Naive thymus-derived CD8-positive, alpha-beta T cell (primary cell): Measurements from ENCODE around the gene SLC23A2. TPM values are rescaled to one million over a fixed set of nuclear protein-coding genes. Genes with fewer than 3 reads are reported as not detected.

ENCODE experiments used
- ATAC-seq, 2 donors: fragments of 150-1000 bp; cut with Tn5 transposase in 1 of 2; sonication (Bioruptor Pico), chemical (Tn5 transposase) in 1 of 2; 1 replicate in 1 of 2; 2 replicates in 1 of 2; pipeline ENCODE4 v1.10.0; 2021; ENCODE audit warnings: mild to moderate bottlenecking in 2 of 2, moderate library complexity in 2 of 2
- POLR2A ChIA-PET: fragments of 350-600 bp; sonication (Branson Sonifier 250); formaldehyde crosslinking; loops from one replicate; lab custom pipeline; 2021; ENCODE audit warnings: antibody characterized with exemption; lab: Charles Lee
- DNase-seq, 10 donors: peaks; one replicate each; pipeline versions ENCODE4 v3.0.0 to v3.0.0-alpha.2; 2020 to 2022
- H3K27ac Mint-ChIP-seq, 10 donors: one replicate each; pipeline ENCODE4 v1.8.0; 2020 to 2022; ENCODE audit warnings: mild to moderate bottlenecking in 10 of 10, mixed read lengths in 10 of 10, moderate library complexity in 4 of 10, inconsistent platforms in 1 of 10
- H3K27me3 Mint-ChIP-seq, 5 donors: one replicate each; pipeline ENCODE4 v1.8.0; 2021 to 2022; ENCODE audit warnings: mixed read lengths in 5 of 5
- H3K36me3 Mint-ChIP-seq, 3 donors: one replicate each; pipeline ENCODE4 v1.8.0; 2020 to 2022; ENCODE audit warnings: mixed read lengths in 3 of 3, mild to moderate bottlenecking in 2 of 3, inconsistent platforms in 1 of 3
- H3K4me1 Mint-ChIP-seq, 4 donors: one replicate each; pipeline ENCODE4 v1.8.0; 2021 to 2022; ENCODE audit warnings: mixed read lengths in 4 of 4
- H3K4me3 Mint-ChIP-seq, 10 donors: one replicate each; pipeline ENCODE4 v1.8.0; 2020 to 2022; ENCODE audit warnings: mild to moderate bottlenecking in 10 of 10, mixed read lengths in 10 of 10, moderate library complexity in 6 of 10, inconsistent platforms in 1 of 10
- H3K9me3 Mint-ChIP-seq, 9 donors: one replicate each; pipeline ENCODE4 v1.8.0; 2020 to 2022; ENCODE audit warnings: mixed read lengths in 9 of 9, mild to moderate bottlenecking in 3 of 9, inconsistent platforms in 1 of 9, moderate library complexity in 1 of 9
- polyA plus RNA-seq, 3 donors: library from polyadenylated mRNA; unstranded; fragments of 300-500 nt; fragmentation: Illumina TruSeq; gene quantifications; one replicate each; pipeline ENCODE4 v1.2.3, GENCODE V29; 2021
- total RNA-seq, 8 experiments: library from RNA in 2 of 8; stranded (reverse) in 2 of 8; gene quantifications; one replicate each; pipeline ENCODE4 v1.2.3 and lab custom pipeline; 2021 to 2026

The SLC23A2 gene
- total and polyA plus RNA-seq, 5 experiments from 2014 or later: 5.6 to 24.3 (median 8.1) TPM

- Mint-ChIP-seq H3K9me3 (no peaks in the 10 kb centered on the region), H3K4me3 (peak overlapping the region; percentile 84 to 96 (median 89)), H3K27me3 (no peaks in the 10 kb centered on the region), H3K4me1 (peaks cover 17 to 47% (median 45%) of the 10 kb centered on the region in 4 donors), H3K36me3 (peaks cover 0 to 34% (median 8%) of the 10 kb centered on the region in 3 donors), H3K27ac (peak overlapping the region; percentile 59 to 91 (median 84))
- DNase-seq (no peak), ATAC-seq (no peak)
- POLR2A ChIA-PET: no interaction called here
These were observed 179.7 kb downstream of the SLC23A2 start for GRCh38 chr20:4821590-4821989.

- Mint-ChIP-seq H3K4me3 (peak overlapping the region in 9 of 10 donors; percentile 42 to 96 (median 87)), H3K27me3 (no peaks in the 10 kb centered on the region), H3K9me3 (no peaks in the 10 kb centered on the region), H3K27ac (peak overlapping the region in 8 of 10 donors; percentile 36 to 90 (median 66)), H3K4me1 (peaks cover 18 to 54% (median 47%) of the 10 kb centered on the region in 4 donors), H3K36me3 (peaks cover 0 to 36% (median 8%) of the 10 kb centered on the region in 3 donors)
- POLR2A ChIA-PET: interaction anchor here (0.7 to 0.8 kb wide), 2 partner anchors 11 to 19 kb away, joined by 3 to 4 read pairs; no protein-coding TSS in a partner anchor
- no peak for ATAC-seq
- DNase-seq: no peak
These were observed 180.3 kb downstream of the SLC23A2 start for GRCh38 chr20:4820806-4821518.

DNA sequence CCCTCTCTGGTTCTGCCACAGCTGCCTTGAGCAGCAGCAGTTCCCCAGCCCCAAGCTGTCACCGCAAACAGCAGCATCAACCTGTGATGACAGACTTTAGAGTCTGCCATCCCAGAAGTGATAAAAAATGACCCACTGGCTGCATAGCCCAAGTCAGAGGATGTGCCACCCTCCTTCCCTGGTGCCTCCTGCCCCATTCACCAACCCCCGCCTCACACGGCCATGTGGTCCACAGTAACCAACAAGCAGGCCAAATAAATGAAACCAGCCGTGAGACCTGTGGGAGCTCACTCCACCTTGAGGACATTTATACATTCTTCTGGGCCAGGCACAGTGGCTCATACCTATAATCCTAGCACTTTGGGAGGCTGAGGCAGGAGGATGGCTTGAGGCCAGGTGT is 181.4 kb downstream of the SLC23A2 start:
- DNase-seq (no peak), ATAC-seq (no peak)
- peaks cover 26 to 63% (median 55%) of the 10 kb centered on the region in 4 donors for H3K4me1 Mint-ChIP-seq
- peaks cover 0 to 39% (median 8%) of the 10 kb centered on the region in 3 donors for H3K36me3 Mint-ChIP-seq
- POLR2A ChIA-PET: interaction anchor here (0.7 to 0.8 kb wide), 2 partner anchors 10 to 20 kb away, joined by 3 to 4 read pairs; no protein-coding TSS in a partner anchor
- peak overlapping the region in 1 of 10 donors; percentile 29 for H3K4me3 Mint-ChIP-seq
- no peaks in the 10 kb centered on the region for H3K27me3 Mint-ChIP-seq
- peak overlapping the region in 7 of 10 donors; percentile 33 to 82 (median 63) for H3K27ac Mint-ChIP-seq
- H3K9me3 Mint-ChIP-seq: no peaks in the 10 kb centered on the region

DNA sequence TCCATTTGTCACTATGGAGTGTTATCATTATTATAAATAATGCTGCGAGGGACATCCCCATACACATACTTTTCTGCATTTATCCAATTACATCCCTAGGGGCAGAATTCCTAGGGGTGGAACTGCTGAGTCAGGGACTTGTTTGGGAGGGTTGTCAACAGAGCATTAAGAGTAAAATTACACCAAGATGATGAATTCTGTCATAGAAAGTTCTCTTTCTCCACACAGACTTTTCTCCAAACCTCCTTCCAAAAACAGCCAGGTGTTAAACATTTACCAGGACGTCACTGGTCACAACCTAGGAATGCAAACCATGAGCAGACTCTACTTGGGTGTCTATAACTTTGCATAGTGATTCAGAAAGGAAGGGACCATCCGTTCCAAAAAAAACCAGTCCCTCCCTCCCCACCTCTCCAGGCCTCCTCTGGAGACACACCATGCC is 184.1 kb downstream of the SLC23A2 start:
- DNase-seq (no peak), ATAC-seq (no peak)
- peak overlapping the region; percentile 9 to 99 (median 66) for H3K27ac Mint-ChIP-seq
- H3K4me1 Mint-ChIP-seq: peaks cover 35 to 84% (median 73%) of the 10 kb centered on the region in 4 donors
- no peaks in the 10 kb centered on the region for H3K27me3 Mint-ChIP-seq
- POLR2A ChIA-PET: no interaction called here
- H3K36me3 Mint-ChIP-seq: peaks cover 0 to 39% (median 8%) of the 10 kb centered on the region in 3 donors
- no peaks in the 10 kb centered on the region for H3K9me3 Mint-ChIP-seq
- no peak overlapping the region for H3K4me3 Mint-ChIP-seq

DNA sequence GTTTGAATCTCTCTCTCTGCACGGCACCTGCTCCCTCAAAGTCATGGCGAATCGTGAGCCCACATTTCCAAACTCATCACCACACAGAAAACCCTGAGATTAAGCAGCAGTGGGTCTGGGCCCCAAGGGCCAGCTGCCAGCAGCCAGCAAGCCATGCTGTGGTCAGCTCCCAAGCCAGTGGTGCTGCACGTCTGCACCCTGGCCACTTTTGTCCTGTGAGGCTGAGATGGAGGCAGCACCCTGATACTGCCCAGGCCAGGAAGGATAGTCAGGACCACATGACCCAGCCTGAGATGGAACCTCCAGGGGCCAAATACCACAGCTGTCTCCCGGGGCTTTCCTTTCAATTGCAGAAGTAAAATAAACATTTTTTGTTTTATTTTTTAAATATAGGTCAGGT is 185.7 kb downstream of the SLC23A2 start:
- peak overlapping the region; percentile 90 to 98 (median 92) for H3K4me3 Mint-ChIP-seq
- no peak for DNase-seq
- peaks cover 0 to 28% (median 8%) of the 10 kb centered on the region in 3 donors for H3K36me3 Mint-ChIP-seq
- H3K27ac Mint-ChIP-seq: peak overlapping the region; percentile 97 to 100 (median 99)
- POLR2A ChIA-PET: interaction anchor here (0.7 to 2.0 kb wide), 6 partner anchors 24 to 91 kb away, joined by 3 to 7 read pairs (median 3); no protein-coding TSS in a partner anchor
- H3K27me3 Mint-ChIP-seq: no peaks in the 10 kb centered on the region
- no peaks in the 10 kb centered on the region for H3K9me3 Mint-ChIP-seq
- no peak for ATAC-seq
- H3K4me1 Mint-ChIP-seq: peaks cover 34 to 84% (median 73%) of the 10 kb centered on the region in 4 donors

GRCh38 chr20:4814696-4815252 is 186.5 kb downstream of the SLC23A2 start:
- Mint-ChIP-seq H3K36me3 (peaks cover 0 to 25% (median 8%) of the 10 kb centered on the region in 3 donors), H3K4me1 (peaks cover 40 to 87% (median 75%) of the 10 kb centered on the region in 4 donors), H3K27ac (peak overlapping the region; percentile 97 to 100 (median 99)), H3K4me3 (peak overlapping the region; percentile 90 to 98 (median 92)), H3K27me3 (no peaks in the 10 kb centered on the region), H3K9me3 (no peaks in the 10 kb centered on the region)
- DNase-seq (peak in 5 of 10 donors; percentile 55 to 85 (median 79)), ATAC-seq (peak; percentile 55 to 67)
- POLR2A ChIA-PET: interaction anchor here (0.7 to 2.7 kb wide), 12 partner anchors 12 to 312 kb away, joined by 3 to 13 read pairs (median 4); partner anchors contain the start of gene CDS2

GRCh38 chr20:4813863-4814695 is 187.2 kb downstream of the SLC23A2 start:
- H3K9me3 Mint-ChIP-seq: no peaks in the 10 kb centered on the region
- H3K4me1 Mint-ChIP-seq: peaks cover 46 to 88% (median 77%) of the 10 kb centered on the region in 4 donors
- DNase-seq (peak; percentile 50 to 90 (median 82)), ATAC-seq (peak; percentile 73 to 75)
- peaks cover 0 to 25% (median 3%) of the 10 kb centered on the region in 3 donors for H3K36me3 Mint-ChIP-seq
- H3K4me3 Mint-ChIP-seq: peak overlapping the region; percentile 90 to 98 (median 92)
- H3K27me3 Mint-ChIP-seq: no peaks in the 10 kb centered on the region
- H3K27ac Mint-ChIP-seq: peak overlapping the region; percentile 97 to 100 (median 99)
- POLR2A ChIA-PET: interaction anchor here (0.5 to 2.7 kb wide), 13 partner anchors 11 to 312 kb away, joined by 3 to 13 read pairs (median 5); partner anchors contain the start of genes CDS2 and PCNA

- ATAC-seq (no peak), DNase-seq (peak in 3 of 10 donors; percentile 9 to 44 (median 11))
- POLR2A ChIA-PET: interaction anchor here (0.5 to 2.7 kb wide), 11 partner anchors 10 to 313 kb away, joined by 3 to 13 read pairs (median 6); partner anchors contain the start of genes CDS2 and PCNA
- H3K9me3 Mint-ChIP-seq: no peaks in the 10 kb centered on the region
- H3K27ac Mint-ChIP-seq: peak overlapping the region; percentile 97 to 100 (median 99)
- no peaks in the 10 kb centered on the region for H3K27me3 Mint-ChIP-seq
- peaks cover 47 to 89% (median 78%) of the 10 kb centered on the region in 4 donors for H3K4me1 Mint-ChIP-seq
- H3K4me3 Mint-ChIP-seq: peak overlapping the region; percentile 90 to 98 (median 92)
- H3K36me3 Mint-ChIP-seq: peaks cover 0 to 18% (median 0%) of the 10 kb centered on the region in 3 donors
These were observed 188.0 kb downstream of the SLC23A2 start for GRCh38 chr20:4813076-4813862.

GRCh38 chr20:4812641-4813075 is 188.7 kb downstream of the SLC23A2 start:
- H3K4me3 Mint-ChIP-seq: peak overlapping the region; percentile 65 to 93 (median 86)
- no peak for ATAC-seq
- peaks cover 51 to 93% (median 82%) of the 10 kb centered on the region in 4 donors for H3K4me1 Mint-ChIP-seq
- POLR2A ChIA-PET: interaction anchor here (1.2 to 2.7 kb wide), 6 partner anchors 9 to 314 kb away, joined by 3 to 13 read pairs (median 6); partner anchors contain the start of genes CDS2 and PCNA
- H3K27me3 Mint-ChIP-seq: no peaks in the 10 kb centered on the region
- peak overlapping the region; percentile 97 to 100 (median 99) for H3K27ac Mint-ChIP-seq
- H3K36me3 Mint-ChIP-seq: peaks cover 0 to 14% (median 0%) of the 10 kb centered on the region in 3 donors
- peak in 3 of 10 donors; percentile 20 to 32 (median 22) for DNase-seq
- H3K9me3 Mint-ChIP-seq: no peaks in the 10 kb centered on the region

DNA sequence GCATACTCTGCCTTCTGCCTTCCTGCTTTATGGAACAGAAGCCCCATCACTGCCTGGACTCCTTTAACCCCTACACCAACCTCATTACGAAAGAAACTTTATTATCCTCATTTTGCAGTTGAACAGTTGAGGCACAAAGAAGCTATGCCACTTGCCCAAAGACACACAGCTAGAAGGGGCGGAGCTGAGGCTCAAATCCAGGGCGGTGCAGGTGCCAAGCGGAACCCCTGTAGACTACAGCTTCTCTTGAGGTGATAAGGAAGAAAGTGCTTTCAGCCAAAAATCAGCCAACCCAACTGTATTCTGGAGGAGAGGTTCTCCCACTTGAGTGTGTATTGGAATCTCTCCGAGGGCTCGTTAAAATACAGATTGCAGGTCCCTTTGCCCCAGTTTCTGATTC is 189.1 kb downstream of the SLC23A2 start:
- Mint-ChIP-seq H3K36me3 (peaks cover 0 to 12% (median 0%) of the 10 kb centered on the region in 3 donors), H3K27me3 (no peaks in the 10 kb centered on the region), H3K4me3 (peak overlapping the region; percentile 65 to 91 (median 80)), H3K9me3 (no peaks in the 10 kb centered on the region), H3K27ac (peak overlapping the region; percentile 97 to 100 (median 99)), H3K4me1 (peaks cover 53 to 91% (median 83%) of the 10 kb centered on the region in 4 donors)
- peak in 1 of 2 donors; percentile 2 for ATAC-seq
- POLR2A ChIA-PET: interaction anchor here (0.6 to 1.8 kb wide), 10 partner anchors 9 to 314 kb away, joined by 3 to 9 read pairs (median 4); partner anchors contain the start of genes CDS2 and PCNA
- peak in 1 of 10 donors; percentile 11 for DNase-seq
